ENCODE data around the gene LSM14A. TPM values are rescaled to one million over a fixed set of nuclear protein-coding genes. Genes with fewer than 3 reads are reported as not detected.

LSM14A gene
- total RNA-seq, 3 donors from 2014 or later: 72.5 to 111 (median 85.6) TPM

GRCh38 chr19:34224996-34225658, 52.8 kb downstream of the LSM14A start:
- no peaks in the 10 kb centered on the region for H3K36me3 ChIP-seq (ENCODE audit: low read depth)
- no peak for ATAC-seq
- no peak overlapping the region for H3K4me3 ChIP-seq
- intact Hi-C loops (cut with DNase I, micrococcal nuclease): no loop called here
- H3K9me3 ChIP-seq: no peaks in the 10 kb centered on the region
- no peak for DNase-seq
- TF ChIP-seq, protein P1, sequence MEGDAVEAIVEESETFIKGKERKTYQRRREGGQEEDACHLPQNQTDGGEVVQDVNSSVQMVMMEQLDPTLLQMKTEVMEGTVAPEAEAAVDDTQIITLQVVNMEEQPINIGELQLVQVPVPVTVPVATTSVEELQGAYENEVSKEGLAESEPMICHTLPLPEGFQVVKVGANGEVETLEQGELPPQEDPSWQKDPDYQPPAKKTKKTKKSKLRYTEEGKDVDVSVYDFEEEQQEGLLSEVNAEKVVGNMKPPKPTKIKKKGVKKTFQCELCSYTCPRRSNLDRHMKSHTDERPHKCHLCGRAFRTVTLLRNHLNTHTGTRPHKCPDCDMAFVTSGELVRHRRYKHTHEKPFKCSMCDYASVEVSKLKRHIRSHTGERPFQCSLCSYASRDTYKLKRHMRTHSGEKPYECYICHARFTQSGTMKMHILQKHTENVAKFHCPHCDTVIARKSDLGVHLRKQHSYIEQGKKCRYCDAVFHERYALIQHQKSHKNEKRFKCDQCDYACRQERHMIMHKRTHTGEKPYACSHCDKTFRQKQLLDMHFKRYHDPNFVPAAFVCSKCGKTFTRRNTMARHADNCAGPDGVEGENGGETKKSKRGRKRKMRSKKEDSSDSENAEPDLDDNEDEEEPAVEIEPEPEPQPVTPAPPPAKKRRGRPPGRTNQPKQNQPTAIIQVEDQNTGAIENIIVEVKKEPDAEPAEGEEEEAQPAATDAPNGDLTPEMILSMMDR (IDR thresholded peaks at IDR 0.05): no peak
- no peaks in the 10 kb centered on the region for H3K4me1 ChIP-seq (ENCODE audit: low read depth)

- Histone ChIP-seq H3K36me3 (ENCODE audit: low read depth) (no peaks in the 10 kb centered on the region), H3K9me3 (no peaks in the 10 kb centered on the region)
Observed at GRCh38 chr19:34225659-34226015, 53.3 kb downstream of the LSM14A start.

GRCh38 chr19:34226036-34226435, 53.7 kb downstream of the LSM14A start:
- H3K36me3 ChIP-seq (ENCODE audit: low read depth): no peaks in the 10 kb centered on the region
- TF ChIP-seq, protein P1 (IDR thresholded peaks at IDR 0.05): no peak
- intact Hi-C loops (cut with DNase I, micrococcal nuclease): no loop called here

More at GRCh38 chr19:34225659-34226015, 53.3 kb downstream of the LSM14A start:
- intact Hi-C loops (cut with DNase I, micrococcal nuclease): no loop called here
- ATAC-seq (no peak), DNase-seq (no peak)
- Histone ChIP-seq H3K4me3 (no peak overlapping the region), H3K4me1 (ENCODE audit: low read depth) (no peaks in the 10 kb centered on the region)
- TF ChIP-seq, protein P1 (IDR thresholded peaks at IDR 0.05): no peak

DNA sequence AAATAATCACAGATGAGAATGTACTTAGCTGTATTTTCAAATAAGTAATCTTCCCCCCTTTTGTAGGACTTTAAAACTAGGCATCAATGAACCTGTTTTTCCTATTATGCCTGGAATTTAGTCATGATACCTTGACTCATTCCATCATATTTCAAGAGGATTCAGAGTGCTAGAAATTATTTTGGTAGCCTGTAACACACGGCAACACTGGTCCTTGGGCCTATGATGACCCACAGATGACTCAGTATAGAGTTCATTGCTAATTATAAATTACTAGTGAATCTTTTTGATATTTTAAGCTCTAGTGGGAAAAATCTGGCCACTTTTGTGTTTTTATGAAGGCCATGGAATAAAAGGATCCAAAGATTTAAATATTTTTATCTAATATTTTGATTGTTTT, 56.0 kb downstream of the LSM14A start:
- Histone ChIP-seq H3K4me3 (no peak overlapping the region), H3K4me1 (ENCODE audit: low read depth) (no peaks in the 10 kb centered on the region), H3K9me3 (no peaks in the 10 kb centered on the region), H3K36me3 (ENCODE audit: low read depth) (no peaks in the 10 kb centered on the region)
- DNase-seq (no peak), ATAC-seq (no peak)
- TF ChIP-seq, protein P1 (IDR thresholded peaks at IDR 0.05): no peak
- intact Hi-C loops (cut with DNase I, micrococcal nuclease): no loop called here

More at GRCh38 chr19:34226036-34226435, 53.7 kb downstream of the LSM14A start:
- H3K4me3 ChIP-seq: no peak overlapping the region
- no peak for ATAC-seq
- no peaks in the 10 kb centered on the region for H3K9me3 ChIP-seq
- H3K4me1 ChIP-seq (ENCODE audit: low read depth): no peaks in the 10 kb centered on the region
- no peak for DNase-seq

DNA sequence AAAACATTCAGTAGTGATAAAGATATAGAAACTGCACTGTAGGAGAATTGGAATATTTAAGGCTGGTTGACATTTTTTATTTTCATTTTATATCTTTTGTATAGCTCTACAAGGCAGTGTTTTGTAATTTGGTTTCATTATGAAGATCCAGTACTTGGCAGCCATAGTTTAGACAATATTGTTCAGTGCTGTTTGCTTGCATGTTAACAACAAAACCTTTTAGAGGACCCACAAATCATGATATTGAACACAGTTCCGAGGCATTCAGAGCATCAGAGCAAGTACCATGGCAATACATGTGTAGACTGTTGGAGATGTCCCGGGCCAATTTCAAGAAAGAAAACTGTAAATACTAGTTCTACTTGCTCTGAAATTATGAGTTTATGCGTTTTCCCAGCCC, 56.5 kb downstream of the LSM14A start:
- TF ChIP-seq, protein P1 (IDR thresholded peaks at IDR 0.05): no peak
- Histone ChIP-seq H3K9me3 (no peaks in the 10 kb centered on the region), H3K4me1 (ENCODE audit: low read depth) (no peaks in the 10 kb centered on the region), H3K4me3 (no peak overlapping the region), H3K36me3 (ENCODE audit: low read depth) (no peaks in the 10 kb centered on the region)
- ATAC-seq: no peak
- DNase-seq: no peak
- intact Hi-C loops (cut with DNase I, micrococcal nuclease): no loop called here

DNA sequence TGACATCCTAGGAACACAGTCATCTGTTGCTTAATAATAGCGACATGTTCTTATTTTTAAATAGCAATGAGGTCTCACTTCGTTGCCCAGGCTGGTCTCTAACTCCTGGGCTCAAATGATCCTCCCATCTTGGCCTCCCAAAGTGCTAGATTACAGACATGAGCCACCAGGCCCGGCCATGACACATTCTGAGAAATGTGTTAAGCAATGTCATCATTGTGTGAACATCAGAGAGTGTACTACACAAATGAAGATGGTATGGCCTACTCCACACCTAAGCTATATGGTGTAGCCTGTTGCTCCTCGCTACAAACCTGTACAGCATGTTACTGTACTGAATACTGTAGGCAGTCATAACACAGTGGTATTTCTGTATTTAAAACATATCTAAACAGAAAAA, 57.4 kb downstream of the LSM14A start:
- no peak for DNase-seq
- no peaks in the 10 kb centered on the region for H3K9me3 ChIP-seq
- H3K4me3 ChIP-seq: no peak overlapping the region
- no peaks in the 10 kb centered on the region for H3K4me1 ChIP-seq (ENCODE audit: low read depth)
- intact Hi-C loops (cut with DNase I, micrococcal nuclease): no loop called here
- TF ChIP-seq, protein P1 (IDR thresholded peaks at IDR 0.05): no peak
- no peaks in the 10 kb centered on the region for H3K36me3 ChIP-seq (ENCODE audit: low read depth)
- no peak for ATAC-seq
